Limb (tissue), 2 donors: Measurements from ENCODE around the gene NT5C1B.

ENCODE experiments used
- DNase-seq, 2 donors: peaks; one replicate each; pipeline ENCODE4 v3.0.0-alpha.2; 2016; ENCODE audit errors: extremely low spot score in 2 of 2

NT5C1B gene

GRCh38 chr2:18599509-18600254 is 10.3 kb upstream of the NT5C1B start:
- DNase-seq, result peak in 1 of 2 donors; percentile 53

- DNase-seq, result no peak
These were observed 9.6 kb upstream of the NT5C1B start for GRCh38 chr2:18598848-18599484.

DNA sequence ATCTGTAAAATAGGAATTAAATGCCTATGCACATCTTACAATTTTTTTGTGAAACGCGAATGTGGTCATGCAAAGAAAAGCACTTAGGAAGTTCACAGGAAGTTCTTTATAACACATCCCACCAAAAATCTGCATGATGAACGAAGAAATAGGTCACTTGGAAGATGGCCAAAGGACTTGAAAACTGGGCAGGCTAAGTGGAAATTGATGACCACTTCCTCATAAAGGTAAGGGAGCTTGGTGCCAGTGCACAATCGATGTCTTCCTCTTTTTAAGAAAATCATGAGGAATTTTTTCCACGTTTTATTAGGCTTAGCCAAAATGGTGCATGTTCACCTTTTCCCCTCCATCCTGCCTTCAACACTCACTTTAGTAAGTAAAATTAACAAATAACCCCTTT is 8.2 kb upstream of the NT5C1B start:
- no peak for DNase-seq

DNA sequence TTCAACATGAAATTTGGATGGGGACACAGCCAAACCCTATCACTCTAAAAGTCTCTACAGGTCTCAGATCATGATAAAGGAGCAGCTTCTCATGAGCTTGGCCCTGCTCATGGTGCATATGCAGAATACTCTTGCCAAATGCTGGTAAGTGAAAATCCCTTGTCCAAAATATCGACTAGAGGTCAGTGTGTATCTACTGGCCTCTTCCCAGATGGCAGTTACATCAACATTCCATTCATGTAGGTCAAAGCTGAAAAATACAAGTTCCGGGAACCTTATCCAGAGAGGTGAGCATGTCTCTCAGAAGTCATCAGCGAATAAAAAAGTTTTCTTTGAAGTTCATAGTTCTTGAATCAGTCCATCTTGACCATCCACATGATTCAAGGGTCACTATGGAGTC is 7.6 kb upstream of the NT5C1B start:
- no peak for DNase-seq

- DNase-seq, result no peak
These were observed 4.1 kb upstream of the NT5C1B start for GRCh38 chr2:18593496-18593895.

- no peak for DNase-seq
These were observed 3.0 kb upstream of the NT5C1B start for GRCh38 chr2:18592372-18592771.

DNA sequence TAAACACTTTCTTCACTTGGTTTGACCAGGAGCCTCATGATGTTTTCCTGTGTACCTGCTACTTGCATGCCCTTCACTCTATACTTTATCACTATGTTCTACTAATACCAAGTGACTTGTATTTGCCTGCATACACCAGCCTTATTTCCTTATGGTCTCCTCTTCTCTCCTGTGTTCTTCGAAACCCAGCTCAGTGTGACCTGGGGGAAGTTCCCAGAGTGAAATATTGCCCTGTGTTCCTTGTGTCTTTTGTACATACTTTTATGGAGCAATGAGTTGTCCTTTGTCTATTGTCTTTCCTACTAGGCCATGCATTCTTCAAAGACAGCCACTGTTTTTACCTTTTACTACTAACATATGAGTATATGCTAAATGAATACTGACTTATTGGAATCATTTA is 567 bp downstream of the NT5C1B start:
- DNase-seq, result no peak

- no peak for DNase-seq
These were observed 1.3 kb downstream of the NT5C1B start for GRCh38 chr2:18588049-18588448.

DNA sequence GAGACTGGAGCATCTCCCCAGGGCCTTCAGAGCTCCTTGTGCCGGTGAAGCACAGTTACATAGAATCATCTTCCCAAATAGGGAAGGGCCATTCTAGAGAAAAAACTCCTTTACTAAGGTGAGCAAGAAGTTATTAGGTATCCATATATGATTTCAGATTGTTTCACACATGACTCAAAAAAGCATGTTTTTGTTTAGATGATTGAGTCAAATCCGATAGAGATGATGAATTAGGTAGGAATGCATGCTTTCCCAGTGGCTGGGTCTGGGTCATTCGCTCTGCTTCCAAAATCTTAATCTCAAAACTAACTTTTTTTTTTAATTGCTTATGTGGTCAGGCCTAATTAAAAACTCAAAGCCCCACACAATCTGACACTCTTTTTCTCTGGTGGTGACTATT is 3.8 kb downstream of the NT5C1B start:
- no peak for DNase-seq

- DNase-seq, result no peak
These were observed 4.8 kb downstream of the NT5C1B start for GRCh38 chr2:18584608-18584954.

DNA sequence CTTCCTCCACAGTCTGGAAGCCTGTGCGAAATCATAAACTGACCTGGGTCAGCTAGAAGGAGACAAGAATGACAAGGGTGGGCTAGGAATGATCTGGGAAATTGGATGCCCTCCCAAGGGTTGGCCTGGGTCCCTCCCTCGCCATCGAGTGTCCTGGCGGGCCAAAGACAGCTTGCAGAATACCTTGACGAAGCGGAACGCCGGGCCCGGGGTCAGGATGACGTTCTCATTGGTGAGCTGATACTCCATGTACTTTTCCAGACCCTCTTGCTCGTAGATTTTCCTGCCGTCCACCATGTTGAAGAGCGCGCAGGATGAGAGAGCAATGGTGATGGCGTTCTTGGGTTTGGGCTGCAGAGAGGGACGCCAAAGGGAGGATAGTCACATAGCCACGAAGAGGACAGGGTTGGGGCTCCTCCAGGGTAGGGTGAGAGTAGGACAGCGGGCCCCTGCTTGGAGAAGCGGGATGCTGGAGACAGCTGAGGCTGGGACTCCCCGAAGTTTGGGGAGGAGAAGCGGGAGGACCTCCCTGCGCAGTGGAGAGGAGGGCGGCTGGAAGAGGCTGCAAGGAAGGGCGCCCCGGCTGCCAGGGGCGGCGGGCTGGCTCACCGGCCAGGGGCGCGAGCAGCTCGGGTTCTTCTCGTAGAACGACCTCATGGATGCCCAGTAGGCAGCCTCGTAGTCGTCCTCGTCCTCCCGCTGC is 5.3 kb downstream of the NT5C1B start:
- DNase-seq, result no peak

DNA sequence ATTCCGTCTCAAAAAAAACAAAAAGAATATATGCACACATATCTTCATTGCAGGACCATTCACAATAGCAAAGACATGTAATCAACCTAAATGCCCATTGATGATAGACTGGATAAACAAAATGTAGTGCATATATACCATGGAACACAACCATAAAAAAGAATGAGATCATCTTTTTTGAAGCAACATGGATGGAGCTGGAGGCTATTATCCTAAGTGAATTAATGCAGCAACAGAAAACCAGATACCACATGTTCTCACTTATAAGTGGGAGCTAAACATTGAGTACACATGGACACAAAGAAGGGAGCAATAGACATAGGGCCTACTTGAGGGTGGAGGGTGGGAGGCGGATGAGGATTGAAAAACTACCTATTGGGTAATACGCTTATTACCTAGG is 8.8 kb downstream of the NT5C1B start:
- no peak for DNase-seq

DNA sequence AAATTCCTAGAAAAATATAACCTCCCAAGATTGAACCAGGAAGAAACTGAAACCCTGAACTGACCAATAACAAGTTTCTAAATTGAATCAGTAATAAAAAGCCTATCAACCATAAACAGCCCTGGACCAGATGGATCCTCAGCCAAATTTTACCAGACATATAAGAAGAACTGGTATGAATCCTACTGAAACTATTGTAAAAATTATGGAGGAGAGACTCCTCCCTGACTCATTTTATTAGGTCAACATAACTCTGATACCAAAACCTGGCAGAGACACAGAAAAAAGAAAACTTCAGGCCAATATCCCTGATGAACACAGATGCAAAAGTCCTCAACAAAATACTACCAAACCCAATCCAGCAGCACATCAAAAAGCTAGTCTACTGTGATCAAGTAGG is 11.3 kb downstream of the NT5C1B start:
- no peak for DNase-seq

DNA sequence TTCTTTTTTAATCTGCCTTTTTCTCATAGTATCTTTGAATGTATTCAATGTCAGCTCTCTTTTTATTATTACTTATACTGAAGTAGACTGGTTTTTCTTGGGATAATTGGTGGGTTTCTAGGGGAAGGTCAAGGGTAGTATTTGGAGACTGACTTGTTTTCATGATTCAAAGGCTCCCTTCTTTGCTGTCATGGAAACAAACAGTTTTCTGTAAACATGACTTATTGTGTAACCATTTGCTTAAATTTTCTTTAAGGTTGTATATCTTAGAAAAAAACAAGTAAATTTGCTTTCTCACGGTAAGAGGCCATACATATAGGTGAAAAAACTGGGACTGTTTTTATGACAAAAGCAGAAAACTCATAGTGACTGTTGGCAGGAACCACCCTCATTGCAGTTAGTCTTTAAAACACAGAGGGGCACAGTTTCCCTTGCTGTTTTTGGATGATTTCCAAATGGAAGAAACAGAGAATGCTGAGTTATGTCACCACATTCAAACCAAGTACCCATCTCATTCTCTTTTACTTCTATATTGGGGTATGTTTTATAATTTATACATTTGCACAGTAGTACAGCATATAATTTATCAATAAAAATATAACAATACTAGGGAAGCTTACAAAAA is 23.1 kb downstream of the NT5C1B start:
- DNase-seq, result no peak

DNA sequence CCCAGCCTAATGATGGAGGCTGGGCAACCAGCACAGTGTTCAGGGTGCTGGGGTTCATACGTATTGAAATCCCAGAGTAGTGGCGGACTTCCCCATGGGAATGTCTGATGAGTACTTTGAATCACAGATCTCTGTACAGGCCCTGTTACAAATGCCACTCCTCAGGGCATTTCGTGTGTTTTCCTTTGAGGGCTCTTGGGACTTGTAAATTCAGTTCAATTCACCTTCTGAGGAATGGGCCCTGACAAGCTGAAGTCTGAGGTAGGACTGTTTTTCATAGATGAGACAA is 28.6 kb downstream of the NT5C1B start:
- no peak for DNase-seq

GRCh38 chr2:18560031-18560796 is 29.2 kb downstream of the NT5C1B start, which contains the start of gene RDH14:
Gene RDH14, minus strand, starts transcription at chr2:18560653. Its CDS starts 81 bp downstream, at chr2:18560572.
- peak; percentile 94 to 97 for DNase-seq

DNA sequence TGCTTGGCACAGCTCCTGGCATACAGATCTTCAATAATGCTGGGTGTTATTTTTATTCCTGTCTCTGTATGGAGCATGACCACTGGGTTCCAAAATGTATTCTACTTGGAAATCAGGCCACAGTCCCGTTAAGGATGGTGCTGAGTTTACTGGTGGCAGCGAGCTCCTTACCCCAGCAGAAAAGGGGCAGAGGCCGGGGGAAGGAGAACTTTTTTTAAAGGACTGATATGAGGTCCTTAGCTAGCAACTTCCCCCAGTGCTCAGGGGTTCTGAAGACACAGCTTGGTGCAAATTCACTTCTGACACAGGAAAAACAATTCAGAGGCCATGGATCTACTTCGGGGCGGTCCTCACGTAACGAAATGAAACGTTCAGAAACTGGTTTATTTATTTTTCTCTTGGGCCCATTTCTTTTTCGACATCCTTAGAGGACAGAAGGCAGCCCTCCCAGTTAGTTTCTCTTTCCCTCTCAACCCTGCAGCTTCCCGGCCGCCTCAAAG is 29.8 kb downstream of the NT5C1B start:
- DNase-seq, result peak in 1 of 2 donors; percentile 27

DNA sequence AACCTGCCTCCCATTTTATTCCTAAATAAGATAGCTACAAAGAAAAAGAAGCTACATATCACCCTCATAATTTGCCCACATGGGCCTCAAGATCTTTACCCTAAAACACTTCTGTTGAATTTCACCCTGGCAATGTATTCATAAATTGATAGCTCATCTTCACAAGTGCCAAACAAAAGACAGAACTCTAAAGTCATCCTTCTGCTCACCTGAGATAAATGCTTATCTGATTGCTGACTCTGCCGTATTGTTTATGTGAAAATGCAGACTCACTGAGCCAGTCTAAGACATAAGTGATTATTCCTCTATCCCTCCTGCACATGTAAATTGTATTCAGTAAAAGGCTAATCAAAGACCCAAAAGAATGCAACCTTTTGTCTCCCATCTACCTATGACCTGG is 30.9 kb downstream of the NT5C1B start:
- DNase-seq, result no peak

- DNase-seq, result no peak
These were observed 32.2 kb downstream of the NT5C1B start for GRCh38 chr2:18557121-18557520.

- no peak for DNase-seq
These were observed 36.9 kb downstream of the NT5C1B start for GRCh38 chr2:18552351-18553077.

GRCh38 chr2:18551623-18552022 is 37.7 kb downstream of the NT5C1B start:
- no peak for DNase-seq
